ENCODE measurements around the gene INTS4. TPM values are rescaled to one million over a fixed set of nuclear protein-coding genes. Genes with fewer than 3 reads are reported as not detected.

INTS4 gene
- total and polyA plus RNA-seq, 2 of the 4 experiments (the other 2 are of a cell fraction): 24.0 to 52.5 TPM

- Histone ChIP-seq H2BK5ac (ENCODE audit: low read depth, low read length, poor library complexity, severe bottlenecking) (no peak overlapping the region), H4K20me1 (ENCODE audit: insufficient read depth, low read length) (no peaks in the 10 kb centered on the region), H2AFZ (replicated peaks; ENCODE audit: low read length, poor library complexity) (no peak overlapping the region), H3K56ac (ENCODE audit: extremely low read depth, insufficient read depth, low read length) (no peak overlapping the region), H3K18ac (ENCODE audit: low read depth, low read length) (no peak overlapping the region), H3K9me3 (ENCODE audit: control insufficient read depth, insufficient read depth, low read length) (no peaks in the 10 kb centered on the region), H4K8ac (ENCODE audit: low read depth in 2 of 2, low read length in 2 of 2) (no peak overlapping the region), H3K23ac (ENCODE audit: low read depth, low read length) (no peak overlapping the region), H3K27ac (ENCODE audit: insufficient read depth, low read length) (no peak overlapping the region), H3K27me3 (ENCODE audit: control insufficient read depth, insufficient read depth, low read length) (peaks cover 2% of the 10 kb centered on the region), H2AK5ac (ENCODE audit: low read depth, low read length) (no peak overlapping the region), H3K4me1 (ENCODE audit: control insufficient read depth, insufficient read depth, low read length) (no peaks in the 10 kb centered on the region; the same call in 1 of the 2 replicates), H2AK9ac (replicated peaks; ENCODE audit: low read depth, low read length, poor library complexity) (no peak overlapping the region), H3K14ac (replicated peaks; ENCODE audit: low read depth, low read length) (no peak overlapping the region), H3K4me2 (ENCODE audit: low read depth, low read length) (no peak overlapping the region), H3K4ac (ENCODE audit: low read depth, low read length) (no peak overlapping the region), H2BK20ac (ENCODE audit: low read depth, low read length) (no peak overlapping the region), H3K36me3 (ENCODE audit: control insufficient read depth, insufficient read depth, low read length) (no peaks in the 10 kb centered on the region), H3K9me1 (ENCODE audit: insufficient read depth, low read length) (peaks cover 6% of the 10 kb centered on the region), H3K79me1 (ENCODE audit: low read depth in 1 of 2, low read length in 2 of 2) (no peaks in the 10 kb centered on the region), H2BK120ac (ENCODE audit: low read depth, low read length) (no peak overlapping the region), H4K91ac (ENCODE audit: insufficient read depth, low read depth, low read length) (no peak overlapping the region), H2BK15ac (ENCODE audit: low read depth, low read length) (no peak overlapping the region), H3K9ac (ENCODE audit: low read depth, low read length) (no peak overlapping the region), H3K4me3 (ENCODE audit: insufficient read depth, low read depth, low read length) (no peak overlapping the region), H4K5ac (ENCODE audit: low read depth, low read length) (no peak overlapping the region)
- POLR2A ChIA-PET (ENCODE audit: unreplicated experiment): no interaction called here
- ATAC-seq (ENCODE audit: low read depth) (no peak), DNase-seq (peak; percentile 23)
- dilution Hi-C loops (cut with HindIII; ENCODE audit: low sequenced_read_pairs, unreplicated experiment): no loop called here
- TF ChIP-seq SMC3 (IDR thresholded peaks at IDR 0.05; ENCODE audit: low read depth, low read length) (no peak), CEBPB (IDR thresholded peaks at IDR 0.05; ENCODE audit: low read depth, low read length) (no peak), MAZ (IDR thresholded peaks at IDR 0.05; ENCODE audit: borderline replicate concordance, low read depth, low read length) (no peak), CHD1 (IDR thresholded peaks at IDR 0.05; ENCODE audit: low read depth, low read length) (no peak), RAD21 (IDR thresholded peaks at IDR 0.05; ENCODE audit: low read length) (no peak), BHLHE40 (IDR thresholded peaks at IDR 0.05; ENCODE audit: low read depth, low read length) (no peak), POLR2A (IDR thresholded peaks at IDR 0.05; ENCODE audit: low read depth, low read length) (no peak), MAFK (IDR thresholded peaks at IDR 0.05; ENCODE audit: low read depth, low read length) (no peak), RFX5 (IDR thresholded peaks at IDR 0.05; ENCODE audit: low read depth, low read length) (no peak), RCOR1 (IDR thresholded peaks at IDR 0.05; ENCODE audit: insufficient replicate concordance, low read length) (no peak), NFE2L2 (IDR thresholded peaks at IDR 0.05; ENCODE audit: low read depth, low read length) (no peak), ELK1 (IDR thresholded peaks at IDR 0.05; ENCODE audit: borderline replicate concordance, low read depth, low read length) (no peak), CTCF (conservative IDR thresholded peaks at IDR 0.05; ENCODE audit: low read depth, low read length) (no peak), MXI1 (IDR thresholded peaks at IDR 0.05; ENCODE audit: borderline replicate concordance, low read depth, low read length) (no peak), USF2 (IDR thresholded peaks at IDR 0.05; ENCODE audit: low read depth, low read length) (no peak)
- CTCF ChIA-PET: interaction anchor here (0.8 to 1.4 kb wide), 2 partner anchors 12 to 26 kb away, joined by 3 to 5 read pairs; no protein-coding TSS in a partner anchor
- in situ Hi-C loops (cut with MboI; ENCODE audit: low sequenced_read_pairs): no loop called here
- intact Hi-C loops (cut with micrococcal nuclease): no loop called here
- 80% methylated on average over 2 of the region's 4 CpGs; no CpG with 5 or more reads in 1 of the 2 experiments for WGBS, 2 experiments (ENCODE audit: extremely low coverage in 2 of 2, insufficient read length in 1 of 2)
- no TSS peak for BruUV-seq (replicated peaks)
Observed at GRCh38 chr11:78019808-78020207, 25.3 kb upstream of the INTS4 start.

Data from IMR-90 (cell line).